ENCODE results near the gene EXD3. TPM values are rescaled to one million over a fixed set of nuclear protein-coding genes. Genes with fewer than 3 reads are reported as not detected.

Gene EXD3
- total RNA-seq, 2 experiments from 2014 or later: 6.7 to 7.1 TPM

DNA sequence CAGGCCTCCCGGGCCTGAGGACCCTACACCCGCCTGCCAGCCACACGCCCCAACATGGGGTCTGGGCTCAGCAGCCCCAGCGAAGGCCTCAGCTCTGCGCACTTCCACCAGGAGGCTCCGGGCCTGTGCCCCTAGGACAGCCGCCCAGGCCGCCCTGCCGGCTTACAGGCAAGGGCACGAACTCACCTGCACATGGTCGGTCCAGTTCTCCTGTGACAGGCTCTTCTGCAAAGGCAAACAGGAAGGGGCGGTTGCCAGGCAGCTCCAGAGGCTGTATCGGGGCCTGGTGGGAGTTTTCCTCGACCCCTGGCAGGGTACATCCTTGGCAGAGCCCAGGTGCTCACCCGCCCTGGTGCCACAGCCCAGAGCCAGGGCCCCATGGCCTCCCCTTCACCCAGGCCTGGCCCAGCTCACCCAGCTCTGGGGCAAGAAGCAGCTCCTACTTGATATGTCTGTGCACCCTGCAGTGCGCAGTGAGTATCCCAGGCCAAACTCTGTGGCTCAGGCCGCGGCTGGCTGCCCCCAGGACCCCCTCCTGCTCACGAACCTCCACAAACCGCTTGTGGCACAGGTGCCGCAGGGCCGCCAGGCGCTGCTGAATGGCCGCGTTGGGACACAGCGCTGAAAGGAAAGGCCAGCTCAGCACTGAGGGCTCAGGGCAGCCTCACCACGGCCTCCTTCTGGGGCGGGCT, 68.7 kb downstream of the EXD3 start:
- ChIA-PET POLR2A (no interaction called here), CTCF (no interaction called here)
- peaks cover 2% of the 10 kb centered on the region for H3K36me3 Mint-ChIP-seq (ENCODE audit: low read depth)
- DNase-seq (no peak), ATAC-seq (no peak)
- intact Hi-C loops (cut with DNase I, micrococcal nuclease): loop anchor here (5.0 to 10.0 kb wide), 2 partner anchors 33 to 361 kb away; no protein-coding TSS in a partner anchor
- peaks cover 15% of the 10 kb centered on the region for H3K9me3 Mint-ChIP-seq (ENCODE audit: low read depth)
- H3K4me3 Mint-ChIP-seq: no peak overlapping the region
- no peaks in the 10 kb centered on the region for H3K27me3 Mint-ChIP-seq
- H3K27ac Mint-ChIP-seq: no peak overlapping the region
- H3K4me1 Mint-ChIP-seq: no peaks in the 10 kb centered on the region

DNA sequence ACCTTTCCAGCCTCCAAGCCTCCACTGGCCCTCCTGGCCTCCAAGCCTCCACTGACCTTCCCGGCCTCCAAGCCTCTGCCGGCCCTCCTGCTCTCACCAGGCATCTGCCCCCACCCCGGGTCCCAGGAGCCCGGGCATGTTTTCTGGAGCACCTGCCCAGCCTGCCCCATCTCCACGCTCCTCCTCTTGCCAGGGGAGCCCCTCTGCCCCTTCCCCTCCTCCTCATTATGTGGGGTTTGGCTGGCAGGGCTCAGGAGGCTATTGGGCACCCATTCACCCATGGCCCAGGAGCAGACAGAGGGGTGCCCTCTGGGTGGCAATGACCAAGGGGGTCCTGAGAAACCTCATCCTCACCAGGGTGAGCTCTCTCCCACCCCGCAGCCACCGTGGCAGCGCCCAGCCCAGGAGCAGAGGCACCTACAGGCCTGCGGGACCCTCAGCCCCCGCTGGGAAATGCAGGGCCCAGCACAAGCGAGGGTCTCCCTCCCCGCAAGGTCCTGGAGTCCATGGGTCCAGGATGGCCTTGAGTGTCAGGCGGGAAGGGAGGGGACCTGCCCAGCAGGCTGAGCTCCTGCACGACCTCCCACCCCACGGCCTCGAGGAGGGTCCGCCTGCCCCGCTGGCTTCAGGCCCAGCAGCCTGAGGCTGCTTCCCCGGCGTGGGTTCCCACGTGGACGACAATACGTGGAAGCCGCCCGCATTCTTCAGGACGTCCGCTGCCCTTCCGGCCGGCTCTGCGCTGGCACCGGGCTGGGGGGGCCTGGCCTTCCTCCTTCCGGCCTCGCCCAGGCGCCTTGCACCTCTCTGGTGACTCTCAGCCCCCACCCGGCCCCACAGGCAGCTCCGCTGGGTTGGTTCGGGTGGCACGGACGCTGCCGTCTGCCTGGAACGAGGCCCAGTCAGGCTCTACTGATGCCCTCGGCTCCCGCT, 69.5 kb downstream of the EXD3 start:
- no peaks in the 10 kb centered on the region for H3K27me3 Mint-ChIP-seq
- no peaks in the 10 kb centered on the region for H3K4me1 Mint-ChIP-seq
- CTCF ChIA-PET: no interaction called here
- DNase-seq: no peak
- peaks cover 2% of the 10 kb centered on the region for H3K36me3 Mint-ChIP-seq (ENCODE audit: low read depth)
- intact Hi-C loops (cut with DNase I, micrococcal nuclease): loop anchor here (5.0 to 10.0 kb wide), 2 partner anchors 34 to 361 kb away; no protein-coding TSS in a partner anchor
- no peak overlapping the region for H3K4me3 Mint-ChIP-seq
- ATAC-seq: no peak
- peaks cover 15% of the 10 kb centered on the region for H3K9me3 Mint-ChIP-seq (ENCODE audit: low read depth)
- POLR2A ChIA-PET: no interaction called here
- no peak overlapping the region for H3K27ac Mint-ChIP-seq

DNA sequence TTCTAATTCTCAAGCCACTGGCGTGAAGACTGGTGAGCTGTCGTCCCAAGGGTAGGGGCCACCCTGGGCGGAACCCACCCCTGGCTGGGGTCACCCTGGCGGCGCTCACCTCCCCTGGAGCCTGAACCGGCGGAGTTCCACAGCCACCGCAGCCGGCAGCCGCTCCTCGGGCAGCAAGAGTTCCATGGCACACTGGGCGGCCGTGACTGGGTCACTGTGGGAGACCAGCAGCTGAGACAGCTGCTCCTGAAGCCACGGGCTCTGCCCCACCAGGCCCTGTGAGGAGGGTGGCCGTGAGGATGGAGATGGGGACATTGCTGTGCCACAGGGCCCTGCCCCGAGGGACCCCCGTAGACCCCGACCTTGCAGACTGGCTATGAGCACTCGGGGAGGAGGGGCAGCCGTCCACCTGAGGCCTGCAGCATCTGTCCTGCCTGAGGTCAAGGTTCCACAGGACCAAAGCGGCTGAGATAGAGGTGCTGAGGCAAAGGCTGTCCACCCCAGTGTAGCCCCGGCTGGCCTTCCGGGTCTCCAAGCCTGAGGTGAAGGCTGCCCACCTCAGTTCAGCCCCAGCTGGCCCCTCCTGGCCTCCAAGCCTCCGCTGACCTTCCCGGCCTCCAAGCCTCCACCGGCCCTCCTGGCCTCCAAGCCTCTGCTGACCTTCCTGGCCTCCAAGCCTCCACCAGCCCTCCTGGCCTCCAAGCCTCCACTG, 70.3 kb downstream of the EXD3 start:
- Mint-ChIP-seq H3K4me3 (no peak overlapping the region), H3K27ac (no peak overlapping the region), H3K4me1 (no peaks in the 10 kb centered on the region), H3K36me3 (ENCODE audit: low read depth) (peaks cover 2% of the 10 kb centered on the region), H3K9me3 (ENCODE audit: low read depth) (peaks cover 11% of the 10 kb centered on the region), H3K27me3 (no peaks in the 10 kb centered on the region)
- ChIA-PET POLR2A (no interaction called here), CTCF (no interaction called here)
- DNase-seq: no peak
- intact Hi-C loops (cut with DNase I, micrococcal nuclease): loop anchor here (5.0 to 10.0 kb wide), 2 partner anchors 35 to 362 kb away; no protein-coding TSS in a partner anchor
- no peak for ATAC-seq

DNA sequence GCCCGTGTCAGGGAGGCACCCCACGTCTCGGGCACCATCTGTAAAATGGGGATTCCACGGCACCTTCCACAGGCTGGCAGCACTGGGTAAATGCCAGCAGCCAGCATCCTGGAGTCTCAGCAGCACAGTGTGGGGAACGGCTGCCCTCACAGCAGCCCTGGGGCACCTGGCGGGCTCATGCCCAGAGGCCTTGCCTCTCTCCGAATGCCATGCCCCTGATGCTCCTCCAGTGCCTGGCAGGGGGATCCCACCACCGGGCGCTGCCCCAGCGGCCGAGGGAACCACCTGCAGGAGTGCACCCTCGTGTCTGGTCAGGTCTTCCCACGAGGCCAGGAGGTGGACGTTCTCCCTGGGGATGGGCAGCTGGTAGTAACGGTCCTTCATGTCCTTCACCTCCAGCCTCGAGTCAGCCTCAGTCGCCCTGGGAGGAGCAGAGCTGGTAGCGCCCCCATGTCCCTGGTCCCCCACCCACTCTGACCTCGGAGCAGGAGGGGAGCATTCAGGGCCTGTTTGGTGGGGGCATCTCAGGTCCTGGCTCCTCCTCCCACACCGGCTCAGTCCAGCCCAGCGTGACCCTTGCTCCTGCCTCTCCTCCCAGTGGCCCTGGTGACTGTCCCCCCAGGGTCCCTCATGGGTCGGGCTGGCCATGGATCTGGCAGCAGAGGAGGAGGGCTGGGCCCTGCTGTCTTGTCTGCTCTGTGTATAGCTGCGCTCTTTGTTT, 71.0 kb downstream of the EXD3 start:
- H3K9me3 Mint-ChIP-seq (ENCODE audit: low read depth): peaks cover 5% of the 10 kb centered on the region
- POLR2A ChIA-PET: no interaction called here
- no peaks in the 10 kb centered on the region for H3K27me3 Mint-ChIP-seq
- no peak overlapping the region for H3K4me3 Mint-ChIP-seq
- H3K36me3 Mint-ChIP-seq (ENCODE audit: low read depth): peaks cover 3% of the 10 kb centered on the region
- H3K27ac Mint-ChIP-seq: no peak overlapping the region
- CTCF ChIA-PET: no interaction called here
- DNase-seq (no peak), ATAC-seq (no peak)
- intact Hi-C loops (cut with DNase I, micrococcal nuclease): loop anchor here (5.0 to 10.0 kb wide), 2 partner anchors 35 to 363 kb away; no protein-coding TSS in a partner anchor
- no peaks in the 10 kb centered on the region for H3K4me1 Mint-ChIP-seq

DNA sequence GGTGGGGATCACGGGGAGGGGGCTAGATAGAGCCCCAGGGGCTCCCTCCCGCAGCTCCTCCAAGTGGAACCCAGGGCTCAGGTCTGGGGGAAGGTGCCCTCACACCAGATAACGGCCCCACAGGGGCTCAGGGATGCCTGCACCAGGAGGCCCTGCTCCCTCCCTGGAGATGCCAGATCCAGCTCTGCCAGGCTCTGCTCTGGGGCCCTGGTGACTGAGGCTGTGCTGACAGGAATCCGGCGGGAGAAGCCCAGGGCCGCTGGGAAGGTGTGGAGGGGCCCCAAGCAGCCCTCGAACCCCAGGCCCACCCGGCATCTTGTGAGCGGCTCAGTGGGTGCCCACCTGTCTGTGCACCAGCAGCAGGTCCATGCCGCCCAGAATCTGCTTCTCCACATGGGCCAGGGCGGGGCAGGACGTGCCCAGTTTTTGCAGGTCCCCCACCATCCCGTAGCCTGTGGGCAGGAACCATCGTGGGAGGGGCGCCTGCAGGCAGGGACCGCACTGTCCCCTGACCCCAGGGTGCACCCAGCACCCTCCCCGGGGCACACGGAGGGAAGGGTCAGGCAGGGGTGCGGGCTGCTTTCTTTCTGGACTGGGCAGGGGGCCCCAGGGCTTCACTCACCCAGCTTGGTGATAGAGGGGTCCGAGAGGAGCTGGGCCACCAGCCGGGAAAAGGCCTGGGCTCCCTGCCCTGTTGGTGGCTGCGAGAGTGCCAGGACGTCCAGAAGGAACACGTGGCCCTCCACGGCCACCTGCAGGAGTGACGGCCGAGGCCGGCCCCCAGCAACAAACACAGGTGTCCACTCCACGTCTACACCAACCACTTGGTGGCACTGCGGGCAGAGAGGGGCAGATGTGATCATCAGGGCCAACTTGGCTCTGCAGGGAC, 72.0 kb downstream of the EXD3 start:
- Mint-ChIP-seq H3K4me1 (no peaks in the 10 kb centered on the region), H3K36me3 (ENCODE audit: low read depth) (peaks cover 3% of the 10 kb centered on the region), H3K27me3 (no peaks in the 10 kb centered on the region), H3K9me3 (ENCODE audit: low read depth) (no peaks in the 10 kb centered on the region), H3K27ac (no peak overlapping the region), H3K4me3 (no peak overlapping the region)
- ChIA-PET POLR2A (no interaction called here), CTCF (interaction anchor here (0.5 kb wide), 2 partner anchors 17 to 1716 kb away, joined by 3 to 4 read pairs; no protein-coding TSS in a partner anchor)
- DNase-seq (no peak), ATAC-seq (no peak)
- intact Hi-C loops (cut with DNase I, micrococcal nuclease): loop anchor here (5.0 to 10.0 kb wide), 2 partner anchors 36 to 364 kb away; no protein-coding TSS in a partner anchor

DNA sequence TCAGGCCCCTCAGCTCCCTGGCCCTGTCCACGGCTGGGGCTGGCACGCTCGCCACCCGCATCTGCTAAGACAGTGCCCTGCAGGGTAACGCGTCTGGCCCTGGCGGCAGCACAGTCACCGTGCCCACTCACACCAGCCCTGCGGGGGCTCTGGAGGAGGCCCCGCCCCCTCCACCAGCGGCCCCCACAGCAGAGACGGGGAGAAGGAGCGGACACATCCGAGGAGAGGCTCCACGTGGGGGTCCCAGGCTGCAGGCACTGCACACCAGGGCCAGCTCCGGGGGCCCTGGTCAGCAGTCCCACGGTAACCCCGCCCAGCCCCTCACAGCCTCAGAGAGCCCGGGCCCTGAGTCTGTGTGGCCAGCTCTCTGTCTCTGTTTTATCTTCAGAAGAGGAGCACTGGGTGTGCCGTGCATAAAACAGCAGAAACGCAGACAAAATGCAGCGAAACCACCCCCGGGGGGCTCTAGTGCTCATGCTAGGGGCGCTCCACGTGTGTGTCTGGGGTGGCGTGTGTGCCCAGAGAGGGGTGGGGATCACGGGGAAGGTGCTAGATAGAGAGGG, 73.4 kb downstream of the EXD3 start:
- Mint-ChIP-seq H3K36me3 (ENCODE audit: low read depth) (peaks cover 3% of the 10 kb centered on the region), H3K4me1 (no peaks in the 10 kb centered on the region), H3K4me3 (no peak overlapping the region), H3K27ac (no peak overlapping the region), H3K27me3 (no peaks in the 10 kb centered on the region), H3K9me3 (ENCODE audit: low read depth) (no peaks in the 10 kb centered on the region)
- intact Hi-C loops (cut with DNase I, micrococcal nuclease): loop anchor here (5.0 to 10.0 kb wide), 2 partner anchors 38 to 365 kb away; no protein-coding TSS in a partner anchor
- ATAC-seq (no peak), DNase-seq (no peak)
- CTCF ChIA-PET: no interaction called here
- POLR2A ChIA-PET: no interaction called here

DNA sequence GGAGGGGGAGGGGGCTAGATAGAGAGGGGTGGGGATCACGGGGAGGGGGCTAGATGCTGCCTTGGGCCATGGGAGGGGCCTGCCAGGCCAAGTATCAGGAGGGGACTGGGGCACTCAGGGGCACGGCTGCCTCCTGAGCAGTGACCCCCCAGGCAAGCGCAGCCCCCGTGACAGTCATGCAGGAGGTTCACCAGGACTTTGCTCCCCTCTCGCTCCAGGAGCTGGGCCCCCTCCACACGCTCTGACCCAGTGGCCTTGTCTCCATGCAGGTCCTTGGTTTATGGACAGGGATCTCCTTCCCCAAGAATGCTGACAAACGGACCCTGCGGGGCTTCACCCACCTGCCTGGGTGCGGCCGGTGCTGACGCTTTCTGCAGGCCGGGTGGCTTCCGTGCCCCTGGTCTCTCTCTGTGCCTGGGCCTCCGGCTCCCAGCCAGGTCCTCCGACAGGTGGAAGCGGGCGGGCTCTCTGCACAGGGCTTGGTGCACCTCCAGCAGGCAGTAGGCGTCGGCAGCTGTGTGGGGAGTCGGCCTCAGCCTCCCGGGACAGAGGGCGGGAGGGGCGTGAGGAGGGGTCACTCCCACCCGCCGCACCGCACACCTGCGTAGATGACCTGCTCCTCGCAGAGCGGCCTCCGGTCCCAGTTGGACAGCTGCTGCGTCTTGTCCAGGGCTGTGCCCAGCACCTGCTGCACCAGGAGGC, 74.0 kb downstream of the EXD3 start:
- no peak overlapping the region for H3K27ac Mint-ChIP-seq
- no peak for DNase-seq
- intact Hi-C loops (cut with DNase I, micrococcal nuclease): no loop called here
- no peak overlapping the region for H3K4me3 Mint-ChIP-seq
- no peaks in the 10 kb centered on the region for H3K9me3 Mint-ChIP-seq (ENCODE audit: low read depth)
- peaks cover 3% of the 10 kb centered on the region for H3K36me3 Mint-ChIP-seq (ENCODE audit: low read depth)
- no peak for ATAC-seq
- H3K4me1 Mint-ChIP-seq: no peaks in the 10 kb centered on the region
- no peaks in the 10 kb centered on the region for H3K27me3 Mint-ChIP-seq
- POLR2A ChIA-PET: no interaction called here
- CTCF ChIA-PET: no interaction called here

DNA sequence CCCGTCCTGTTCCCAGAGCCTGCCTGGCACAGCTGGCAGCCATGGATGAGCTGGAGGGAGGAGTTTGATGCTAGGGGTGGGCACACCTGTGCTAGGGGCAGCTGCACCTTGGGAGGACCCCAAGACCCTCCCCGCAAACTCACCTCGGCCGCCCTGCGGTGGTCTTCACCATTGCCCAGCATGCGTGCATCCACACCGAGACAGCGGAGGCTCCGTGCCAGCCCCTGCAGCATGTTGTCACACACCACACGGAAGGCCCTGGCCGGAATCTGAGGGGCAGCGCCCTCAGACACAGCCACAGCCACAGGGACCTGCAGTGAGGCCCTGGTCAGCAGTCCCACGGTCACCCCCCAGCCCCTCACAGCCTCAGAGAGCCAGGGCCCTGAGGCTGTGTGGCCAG, 75.0 kb downstream of the EXD3 start:
- peaks cover 3% of the 10 kb centered on the region for H3K36me3 Mint-ChIP-seq (ENCODE audit: low read depth)
- H3K4me3 Mint-ChIP-seq: no peak overlapping the region
- H3K27ac Mint-ChIP-seq: no peak overlapping the region
- intact Hi-C loops (cut with DNase I, micrococcal nuclease): no loop called here
- no peaks in the 10 kb centered on the region for H3K27me3 Mint-ChIP-seq
- POLR2A ChIA-PET: no interaction called here
- H3K4me1 Mint-ChIP-seq: no peaks in the 10 kb centered on the region
- DNase-seq: no peak
- ATAC-seq: no peak
- CTCF ChIA-PET: no interaction called here
- no peaks in the 10 kb centered on the region for H3K9me3 Mint-ChIP-seq (ENCODE audit: low read depth)

DNA sequence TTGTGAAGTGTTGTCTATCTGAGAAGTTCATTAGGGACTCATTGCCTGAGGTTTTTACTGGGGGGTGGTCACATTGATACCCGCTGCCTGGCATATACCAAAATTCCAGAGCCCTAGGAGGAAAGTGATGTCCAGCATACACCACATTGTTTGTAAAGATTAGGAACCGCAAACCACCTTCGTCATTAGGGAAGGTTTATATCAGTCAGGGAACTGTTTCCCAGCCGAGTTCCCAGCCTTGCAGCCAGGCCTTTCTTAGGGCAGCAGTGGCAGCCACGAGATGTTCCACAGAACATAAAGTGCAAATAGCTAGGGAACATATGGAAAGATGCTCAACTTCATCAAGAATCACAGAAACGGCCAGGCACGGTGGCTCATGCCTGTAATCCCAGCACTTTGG, 80.5 kb downstream of the EXD3 start:
- H3K4me1 Mint-ChIP-seq: peaks cover 4% of the 10 kb centered on the region
- no peak for DNase-seq
- POLR2A ChIA-PET: no interaction called here
- no peaks in the 10 kb centered on the region for H3K27me3 Mint-ChIP-seq
- no peak overlapping the region for H3K27ac Mint-ChIP-seq
- CTCF ChIA-PET: no interaction called here
- no peak overlapping the region for H3K4me3 Mint-ChIP-seq
- ATAC-seq: no peak
- no peaks in the 10 kb centered on the region for H3K9me3 Mint-ChIP-seq (ENCODE audit: low read depth)
- intact Hi-C loops (cut with DNase I, micrococcal nuclease): loop anchor here in 1 of 2 experiments (5.0 kb wide), 1 partner anchor 530 kb away; no protein-coding TSS in a partner anchor
- H3K36me3 Mint-ChIP-seq (ENCODE audit: low read depth): peaks cover 3% of the 10 kb centered on the region

DNA sequence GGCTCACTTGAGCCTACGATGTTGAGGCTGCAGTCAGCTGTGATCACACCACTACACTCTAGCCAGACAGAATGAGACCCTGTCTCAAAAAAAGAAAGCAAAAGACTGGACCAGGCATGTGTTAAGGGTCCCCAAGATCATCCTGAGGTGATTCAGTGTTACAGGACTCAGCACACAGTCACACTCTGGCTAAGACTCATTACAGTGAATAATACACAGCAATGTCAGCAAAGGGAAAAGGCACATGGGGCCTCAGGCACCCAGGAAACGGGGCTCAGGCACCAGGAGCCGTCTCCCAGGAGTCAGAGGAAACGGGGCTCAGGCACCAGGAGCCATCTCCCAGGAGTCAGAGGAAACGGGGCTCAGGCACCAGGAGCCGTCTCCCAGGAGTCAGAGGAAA, 81.7 kb downstream of the EXD3 start:
- ATAC-seq (no peak), DNase-seq (no peak)
- H3K9me3 Mint-ChIP-seq (ENCODE audit: low read depth): peaks cover 7% of the 10 kb centered on the region
- H3K4me1 Mint-ChIP-seq: peaks cover 4% of the 10 kb centered on the region
- no peaks in the 10 kb centered on the region for H3K27me3 Mint-ChIP-seq
- H3K27ac Mint-ChIP-seq: no peak overlapping the region
- intact Hi-C loops (cut with DNase I, micrococcal nuclease): loop anchor here in 1 of 2 experiments (5.0 kb wide), 1 partner anchor 531 kb away; no protein-coding TSS in a partner anchor
- POLR2A ChIA-PET: no interaction called here
- no peaks in the 10 kb centered on the region for H3K36me3 Mint-ChIP-seq (ENCODE audit: low read depth)
- CTCF ChIA-PET: no interaction called here
- H3K4me3 Mint-ChIP-seq: no peak overlapping the region

All from activated CD4-positive, alpha-beta T cell treated with anti-CD3 and anti-CD28 coated beads for 36 hours (primary cell).